ENCODE results near the gene C2CD2L. TPM values are rescaled to one million over a fixed set of nuclear protein-coding genes. Genes with fewer than 3 reads are reported as not detected.
"Not testable (repeated sequence)": the region's sequence is repeated elsewhere in the genome, so short reads cannot be mapped to it uniquely, and the experiment has no call there.

Gene C2CD2L
- polyA plus RNA-seq, 1 donor, result 8.0 TPM

DNA sequence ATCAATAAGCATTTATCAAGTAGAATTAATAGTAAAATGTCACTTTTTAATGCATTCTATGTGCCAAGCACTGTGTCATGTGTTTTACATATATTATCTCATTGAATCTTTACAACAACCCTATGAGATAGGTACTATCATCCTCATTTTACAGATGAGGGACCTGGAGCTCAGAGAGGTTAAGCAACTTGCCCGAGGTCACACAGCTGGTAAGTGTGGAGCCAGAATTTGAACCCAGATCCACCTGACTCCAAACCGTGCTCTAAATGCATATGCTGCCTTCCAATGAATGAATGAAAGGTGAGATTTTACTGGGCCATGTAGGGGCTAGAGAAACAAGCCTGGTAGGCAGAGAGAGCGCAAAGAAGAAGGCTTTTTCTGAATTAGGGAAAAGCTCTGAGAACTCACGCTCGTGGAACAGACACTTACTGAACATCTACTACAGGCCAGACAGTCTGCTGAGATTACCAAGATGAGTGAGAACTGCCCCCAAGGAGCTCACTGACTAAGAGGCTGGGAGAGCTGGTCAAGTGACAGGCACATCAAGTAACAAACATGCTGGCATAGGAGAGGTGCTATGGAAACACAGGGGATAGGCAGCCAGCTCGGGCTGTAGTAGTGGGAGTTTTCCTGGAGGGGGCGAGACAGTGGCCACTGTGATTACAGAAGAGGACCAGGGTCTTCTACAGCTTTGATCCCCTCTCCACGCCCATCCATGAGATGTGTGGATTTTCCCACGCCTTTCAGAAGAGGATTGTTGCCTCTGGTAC lies 46.1 kb downstream of the C2CD2L start:
- no peak for DNase-seq

DNA sequence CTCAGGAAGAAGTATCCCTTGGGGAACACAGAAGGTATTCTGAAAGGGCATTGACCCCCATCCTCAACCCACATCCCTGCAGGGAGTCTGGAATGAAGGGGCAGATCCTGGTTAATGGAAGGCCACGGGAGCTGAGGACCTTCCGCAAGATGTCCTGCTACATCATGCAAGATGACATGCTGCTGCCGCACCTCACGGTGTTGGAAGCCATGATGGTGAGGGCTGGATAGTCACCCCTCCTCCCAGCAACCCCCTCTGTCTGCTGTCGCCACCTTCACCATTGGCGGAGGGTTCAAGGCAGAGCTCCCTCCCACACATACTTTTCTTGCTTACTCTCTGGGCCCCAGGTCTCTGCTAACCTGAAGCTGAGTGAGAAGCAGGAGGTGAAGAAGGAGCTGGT lies 47.0 kb downstream of the C2CD2L start:
- no peak for DNase-seq

DNA sequence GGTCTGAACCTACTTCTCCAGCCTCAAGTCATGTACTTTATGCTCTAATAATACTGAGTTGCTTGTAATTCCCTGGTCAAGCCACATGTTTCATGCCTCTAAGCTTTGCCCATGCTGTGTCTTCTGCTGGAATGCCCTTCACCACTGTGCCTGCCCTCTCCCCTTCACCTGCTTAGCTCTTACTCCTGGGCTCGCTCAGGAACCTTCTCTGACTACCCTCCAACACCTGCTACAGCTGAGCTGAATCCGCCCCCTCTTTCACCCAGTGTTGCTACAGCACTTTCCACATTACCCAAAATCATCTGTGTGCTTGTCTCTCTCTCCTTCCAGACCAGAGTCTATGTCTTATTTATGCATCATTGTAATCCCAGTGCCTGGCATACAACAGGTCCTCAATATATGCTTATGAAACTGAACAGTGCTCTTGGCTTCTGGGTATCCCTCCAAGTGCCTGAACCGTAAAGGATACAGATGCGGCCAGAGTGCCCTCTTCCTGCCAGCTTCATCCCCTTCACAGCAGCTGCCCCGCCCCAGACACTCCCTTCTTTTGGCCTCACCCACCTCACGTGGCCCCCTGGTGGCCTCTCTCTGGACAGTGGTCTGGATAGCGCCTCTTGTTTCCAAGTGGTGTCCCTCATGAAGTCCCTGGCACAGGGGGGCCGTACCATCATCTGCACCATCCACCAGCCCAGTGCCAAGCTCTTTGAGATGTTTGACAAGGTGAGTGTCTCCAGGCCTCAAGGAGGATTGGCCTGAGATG lies 48.8 kb downstream of the C2CD2L start:
- DNase-seq, result no peak

DNA sequence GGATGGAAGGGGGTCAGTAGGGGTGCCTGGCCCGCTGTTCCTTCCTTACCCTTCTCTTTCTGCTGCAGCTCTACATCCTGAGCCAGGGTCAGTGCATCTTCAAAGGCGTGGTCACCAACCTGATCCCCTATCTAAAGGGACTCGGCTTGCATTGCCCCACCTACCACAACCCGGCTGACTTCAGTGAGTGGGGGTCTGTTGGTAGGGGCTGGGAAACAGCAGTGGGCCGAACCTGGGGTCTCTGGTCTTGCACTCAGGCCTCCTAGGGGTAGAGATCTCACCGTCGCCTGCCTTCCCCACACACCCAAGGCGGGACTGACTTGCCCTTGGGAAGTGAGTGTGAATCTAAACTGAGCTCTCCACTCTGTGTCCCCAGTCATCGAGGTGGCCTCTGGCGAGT lies 49.4 kb downstream of the C2CD2L start:
- no peak for DNase-seq

DNA sequence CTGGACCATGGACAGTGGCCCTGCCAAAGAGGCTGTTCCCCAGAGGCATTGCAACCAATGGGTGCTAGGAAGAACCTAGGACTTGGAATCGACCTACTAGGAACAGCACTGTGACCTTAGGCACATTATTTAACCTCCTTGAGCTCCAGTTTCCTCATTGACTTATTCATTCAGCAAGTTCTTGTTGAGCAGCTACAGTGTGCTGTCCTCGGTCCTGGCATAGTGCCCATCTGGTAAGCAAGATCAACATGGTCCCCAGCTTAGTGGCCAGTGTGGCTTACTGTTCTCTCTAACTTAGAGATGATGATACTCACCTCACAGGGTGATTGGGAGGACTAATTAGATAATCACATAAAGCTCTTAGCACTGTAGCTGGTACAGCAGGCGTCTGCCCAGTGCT lies 49.9 kb downstream of the C2CD2L start:
- DNase-seq, result no peak

DNA sequence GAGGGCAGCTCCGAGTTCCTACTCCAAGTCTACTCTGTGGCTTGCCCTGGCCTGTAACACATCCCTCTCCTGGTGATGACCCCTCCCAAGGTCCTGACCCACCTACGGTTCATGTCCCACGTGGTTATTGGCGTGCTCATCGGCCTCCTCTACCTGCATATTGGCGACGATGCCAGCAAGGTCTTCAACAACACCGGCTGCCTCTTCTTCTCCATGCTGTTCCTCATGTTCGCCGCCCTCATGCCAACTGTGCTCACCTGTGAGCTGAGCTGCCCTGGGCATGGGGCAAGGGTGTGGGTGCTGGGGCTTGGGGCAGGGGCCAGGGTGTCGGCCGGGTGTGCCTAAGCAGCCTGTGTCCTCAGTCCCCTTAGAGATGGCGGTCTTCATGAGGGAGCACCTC lies 51.3 kb downstream of the C2CD2L start:
- no peak for DNase-seq

DNA sequence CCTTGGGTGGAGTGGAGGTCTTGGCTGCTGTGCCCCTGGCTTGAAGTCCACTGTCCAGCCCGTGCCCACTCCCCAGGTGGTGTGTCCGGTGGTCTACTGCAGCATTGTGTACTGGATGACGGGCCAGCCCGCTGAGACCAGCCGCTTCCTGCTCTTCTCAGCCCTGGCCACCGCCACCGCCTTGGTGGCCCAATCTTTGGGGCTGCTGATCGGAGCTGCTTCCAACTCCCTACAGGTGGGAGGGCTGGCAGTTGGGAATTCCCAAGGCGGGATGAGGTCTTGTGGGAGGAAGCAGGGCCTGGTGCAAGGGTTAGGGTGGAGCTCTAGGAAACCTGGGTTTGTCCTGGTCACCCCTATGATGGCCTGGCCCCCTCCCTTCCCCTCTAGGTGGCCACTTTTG lies 53.0 kb downstream of the C2CD2L start:
- DNase-seq, result no peak

DNA sequence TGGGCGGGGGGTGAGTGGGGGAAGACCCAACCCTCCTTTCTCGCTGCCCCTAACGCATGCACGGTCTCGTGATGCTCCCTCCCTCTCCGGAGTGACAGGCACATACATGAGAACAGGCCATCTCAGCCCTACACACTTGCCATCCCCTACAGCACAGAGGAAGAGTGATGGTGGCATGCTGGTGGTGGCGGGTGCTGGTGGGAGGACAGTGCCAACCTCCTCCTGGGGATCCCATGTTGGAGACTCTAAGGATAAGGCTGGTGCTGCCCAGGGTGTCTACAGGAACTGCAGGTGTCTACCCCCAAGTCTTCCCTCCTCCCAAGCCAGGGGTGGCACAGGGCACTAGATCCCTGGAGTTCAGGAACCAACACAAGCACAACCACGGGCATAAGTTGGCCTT lies 54.7 kb downstream of the C2CD2L start:
- no peak for DNase-seq

DNA sequence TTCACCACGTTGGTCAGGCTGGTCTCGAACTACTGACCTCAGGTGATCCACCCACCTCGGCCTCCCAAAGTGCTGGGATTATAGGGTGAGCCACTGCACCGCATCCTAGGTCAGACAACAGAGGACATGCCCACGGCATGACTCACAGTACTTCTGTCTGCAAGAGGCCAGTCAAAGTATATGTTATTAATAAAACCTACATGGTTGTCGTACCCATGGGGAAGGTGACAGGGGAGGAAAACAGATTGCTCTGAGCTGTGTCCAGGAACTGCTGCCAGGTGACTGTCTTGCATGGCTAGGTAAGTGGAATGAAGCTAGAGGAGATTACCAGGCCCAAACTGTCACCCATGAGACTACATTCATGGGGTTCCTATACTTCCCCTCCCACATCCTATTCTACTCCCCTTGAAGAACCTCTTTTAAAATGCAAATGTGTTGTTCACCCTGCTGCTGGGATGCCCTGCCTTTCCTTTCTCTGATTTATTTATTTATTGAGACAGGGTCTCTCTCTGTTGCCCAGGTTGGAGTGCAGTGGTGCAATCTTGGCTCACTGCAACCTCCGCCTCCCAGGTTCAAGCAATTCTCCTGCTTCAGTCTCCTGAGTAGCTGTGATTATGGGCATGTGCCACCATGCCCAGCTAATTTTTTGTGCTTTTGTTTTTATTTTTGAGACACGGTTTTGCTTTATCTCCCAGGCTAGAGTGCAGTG lies 59.4 kb downstream of the C2CD2L start:
- DNase-seq, result no peak

DNA sequence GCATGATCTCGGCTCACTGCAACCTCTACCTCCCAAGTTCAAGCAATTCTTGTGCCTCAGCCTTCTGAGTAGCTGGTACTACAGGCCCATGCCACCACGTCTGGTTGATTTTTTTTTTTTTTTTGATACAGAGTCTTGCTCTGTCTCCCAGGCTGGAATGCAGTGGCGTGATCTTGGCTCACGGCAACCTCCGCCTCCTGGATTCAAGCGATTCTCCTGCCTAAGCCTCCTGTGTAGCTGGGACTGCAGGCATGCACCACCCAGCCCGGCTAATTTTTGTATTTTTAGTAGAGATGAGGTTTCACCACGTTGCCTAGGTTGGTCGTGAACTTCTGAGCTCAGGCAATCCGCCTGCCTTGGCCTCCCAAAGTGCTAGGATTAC lies 59.9 kb downstream of the C2CD2L start:
- DNase-seq, result not testable (repeated sequence)

DNA sequence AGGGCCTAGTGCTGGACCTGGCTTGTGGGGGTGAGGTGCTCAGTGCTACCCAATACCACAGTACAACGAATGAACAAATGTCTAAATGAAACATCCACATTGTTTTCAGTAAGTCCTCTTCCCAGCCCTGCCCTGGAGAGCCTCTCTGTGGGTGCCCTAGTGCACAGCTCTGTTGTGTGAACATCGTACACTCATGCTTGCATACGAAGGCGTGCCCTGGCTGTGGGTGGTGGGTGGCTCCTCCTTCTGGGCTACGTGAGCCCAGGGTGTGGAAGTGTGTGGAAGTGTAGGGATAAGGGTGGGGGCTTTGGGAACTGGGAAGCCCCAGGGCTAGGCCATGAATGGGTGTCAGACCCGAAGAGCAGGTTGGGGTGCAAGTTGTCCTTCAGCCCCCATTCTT lies 60.8 kb downstream of the C2CD2L start:
- DNase-seq, result no peak

Other genes with a start within 250 kb of the C2CD2L start
- not detected for gene CXCR5, start 223.5 kb upstream of the C2CD2L start, polyA plus RNA-seq (ENCODE audit: insufficient read length)
- 110 TPM for gene BCL9L, start 181.4 kb upstream of the C2CD2L start, polyA plus RNA-seq (ENCODE audit: insufficient read length)
- gene UPK2, start 151.0 kb upstream of the C2CD2L start, polyA plus RNA-seq (ENCODE audit: insufficient read length), result 1.2 TPM
- not detected for gene FOXR1, start 135.6 kb upstream of the C2CD2L start, polyA plus RNA-seq (ENCODE audit: insufficient read length)
- 21.5 TPM for gene CENATAC, start 109.2 kb upstream of the C2CD2L start, polyA plus RNA-seq (ENCODE audit: insufficient read length)
- gene RPS25, start 89.0 kb upstream of the C2CD2L start, polyA plus RNA-seq (ENCODE audit: insufficient read length), result 1,495 TPM
- gene TRAPPC4, start 88.6 kb upstream of the C2CD2L start, polyA plus RNA-seq (ENCODE audit: insufficient read length), result 36.3 TPM
- gene SLC37A4, start 76.5 kb upstream of the C2CD2L start, polyA plus RNA-seq (ENCODE audit: insufficient read length), result 10.2 TPM
- gene HYOU1, start 50.1 kb upstream of the C2CD2L start, polyA plus RNA-seq (ENCODE audit: insufficient read length), result 37.2 TPM
- gene VPS11, start 39.5 kb upstream of the C2CD2L start, polyA plus RNA-seq (ENCODE audit: insufficient read length), result 29.4 TPM
- gene HMBS, start 22.5 kb upstream of the C2CD2L start, polyA plus RNA-seq (ENCODE audit: insufficient read length), result 19.7 TPM
- gene DPAGT1, start 5.5 kb upstream of the C2CD2L start, polyA plus RNA-seq (ENCODE audit: insufficient read length), result 28.9 TPM
- 21.8 TPM for gene HINFP, start 14.2 kb downstream of the C2CD2L start, polyA plus RNA-seq (ENCODE audit: insufficient read length)
- 0.34 TPM for gene ABCG4, start 41.7 kb downstream of the C2CD2L start, polyA plus RNA-seq (ENCODE audit: insufficient read length)
- 14.6 TPM for gene NLRX1, start 61.4 kb downstream of the C2CD2L start, polyA plus RNA-seq (ENCODE audit: insufficient read length)
- not detected for gene NHERF4, start 78.1 kb downstream of the C2CD2L start, polyA plus RNA-seq (ENCODE audit: insufficient read length)
- 13.4 TPM for gene CBL, start 99.0 kb downstream of the C2CD2L start, polyA plus RNA-seq (ENCODE audit: insufficient read length)
- gene MCAM, start 209.8 kb downstream of the C2CD2L start, polyA plus RNA-seq (ENCODE audit: insufficient read length), result 220 TPM
- 16.2 TPM for gene RNF26, start 227.2 kb downstream of the C2CD2L start, polyA plus RNA-seq (ENCODE audit: insufficient read length)
- gene C1QTNF5, start 233.5 kb downstream of the C2CD2L start, polyA plus RNA-seq (ENCODE audit: insufficient read length), result 27.6 TPM
- gene MFRP, start 239.4 kb downstream of the C2CD2L start, polyA plus RNA-seq (ENCODE audit: insufficient read length), result not detected

Data from hindlimb muscle (tissue), 1 donor.